HG03045 (cell line): Measurements from ENCODE around the gene WDR49.
"Not testable (repeated sequence)": the region's sequence is repeated elsewhere in the genome, so short reads cannot be mapped to it uniquely, and the experiment has no call there.

Experiments
- ATAC-seq: cut with Tn5 transposase; IDR thresholded peaks from one replicate; pipeline ENCODE4 v1.9.1; 2021; ENCODE audit warnings: mild to moderate bottlenecking, moderate library complexity; ENCODE audit not compliant: unreplicated experiment

WDR49 gene

GRCh38 chr3:167615030-167615429, 38.7 kb downstream of the WDR49 start:
- no peak for ATAC-seq

GRCh38 chr3:167614196-167614595, 39.5 kb downstream of the WDR49 start:
- not testable (repeated sequence) for ATAC-seq

DNA sequence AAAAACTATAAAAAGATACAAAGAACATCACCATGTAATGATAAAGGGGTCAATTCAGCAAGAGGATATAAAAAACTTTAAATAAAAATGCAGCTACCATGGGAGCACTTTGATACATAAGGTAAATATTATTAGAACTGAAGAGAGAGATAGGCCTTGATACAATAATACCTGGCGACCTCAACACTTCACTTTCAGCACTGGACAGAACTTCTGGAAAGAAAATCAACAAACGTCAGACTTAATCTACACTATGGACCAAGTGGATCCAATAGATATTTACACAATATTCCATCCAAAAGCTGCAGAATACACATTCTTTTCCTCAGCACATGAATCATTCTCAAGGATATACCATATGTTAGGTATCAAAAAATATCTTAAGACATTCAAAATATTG, 42.0 kb downstream of the WDR49 start:
- no peak for ATAC-seq

DNA sequence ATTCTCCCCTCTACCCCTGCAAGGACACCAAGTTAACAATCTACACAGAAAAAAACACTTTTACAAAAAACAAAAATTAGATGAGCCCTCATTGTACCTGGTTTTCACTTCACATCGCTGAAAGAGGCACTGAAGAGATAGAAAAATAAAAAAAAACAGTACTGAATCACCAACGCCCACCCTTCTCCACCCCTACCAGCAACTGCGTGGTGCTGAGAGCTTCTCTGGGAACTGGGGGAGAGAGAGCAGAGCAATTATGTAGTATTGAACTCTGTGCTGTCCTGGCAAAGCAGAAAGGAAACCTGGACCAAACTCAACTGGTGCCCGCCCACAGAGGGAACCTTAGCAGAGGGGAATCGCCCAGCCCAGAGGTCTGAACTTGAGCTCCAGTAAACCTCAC, 44.6 kb downstream of the WDR49 start:
- no peak for ATAC-seq

GRCh38 chr3:167606836-167607235, 46.9 kb downstream of the WDR49 start:
- no peak for ATAC-seq

DNA sequence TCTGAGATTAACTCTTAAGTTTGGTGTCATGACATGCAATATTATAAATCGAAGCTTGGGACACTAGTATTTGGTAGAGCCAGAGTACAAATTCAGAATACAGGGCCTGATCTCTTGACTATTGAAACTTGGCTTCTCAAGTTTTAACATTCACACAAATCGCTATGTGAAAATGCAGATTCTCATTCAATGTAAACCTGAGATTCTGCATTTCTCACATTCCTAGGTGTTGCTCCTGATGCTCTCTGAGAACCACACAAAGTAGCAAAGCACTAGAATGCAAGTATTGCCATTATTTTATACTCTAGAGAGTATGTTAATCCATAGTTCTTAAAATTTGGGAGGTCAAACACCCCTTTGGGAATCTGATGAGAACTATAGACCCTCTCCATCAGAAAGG, 47.9 kb downstream of the WDR49 start:
- no peak for ATAC-seq

DNA sequence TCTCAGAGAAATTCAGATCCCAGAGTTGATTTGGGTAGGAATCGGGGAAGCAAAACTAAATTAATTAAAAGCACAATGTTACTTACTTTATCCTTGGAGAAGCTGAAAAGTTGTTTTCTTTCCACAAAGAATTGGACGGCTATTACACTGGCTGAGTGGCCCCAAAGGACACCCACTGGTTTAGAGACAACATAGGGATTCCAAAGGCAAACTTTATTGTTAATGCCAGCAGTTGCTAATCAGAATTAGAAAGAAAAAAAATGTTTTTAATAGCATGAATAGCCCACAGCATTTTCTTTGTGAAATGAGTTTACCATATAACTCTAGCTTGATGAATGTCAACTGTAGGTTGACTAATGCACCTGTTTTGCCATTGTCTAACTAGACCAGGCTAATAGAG, 51.7 kb downstream of the WDR49 start:
- no peak for ATAC-seq

GRCh38 chr3:167587651-167588050, 66.1 kb downstream of the WDR49 start:
- ATAC-seq: no peak

DNA sequence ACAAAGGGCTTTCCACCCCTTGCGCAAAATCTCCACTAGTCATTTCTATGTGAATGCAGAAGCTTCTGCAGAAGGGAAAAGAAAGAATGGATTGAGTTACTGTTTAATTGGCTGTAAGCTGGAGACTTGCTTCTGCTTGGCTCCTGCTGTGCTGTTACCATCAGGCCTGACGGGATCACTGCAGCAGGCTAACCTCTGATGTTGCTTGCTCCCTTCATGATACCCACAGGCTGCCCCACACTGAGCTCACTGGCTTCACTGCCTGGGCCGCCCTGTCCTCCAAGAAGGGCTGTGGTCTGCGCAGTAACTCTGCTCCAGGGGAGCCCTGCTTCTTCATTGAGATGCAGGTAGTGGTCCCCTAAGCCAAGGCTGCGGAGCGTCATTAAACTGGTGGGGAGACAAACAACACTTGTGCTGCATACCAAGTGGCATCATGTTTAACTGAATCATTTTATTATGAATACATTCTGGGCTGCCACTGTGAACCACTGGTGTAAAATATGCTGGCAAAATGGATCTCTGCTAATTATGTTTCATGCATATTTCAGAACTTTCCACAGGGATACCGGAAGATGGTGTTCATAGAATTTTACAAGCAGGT, 78.6 kb downstream of the WDR49 start:
- ATAC-seq: no peak

DNA sequence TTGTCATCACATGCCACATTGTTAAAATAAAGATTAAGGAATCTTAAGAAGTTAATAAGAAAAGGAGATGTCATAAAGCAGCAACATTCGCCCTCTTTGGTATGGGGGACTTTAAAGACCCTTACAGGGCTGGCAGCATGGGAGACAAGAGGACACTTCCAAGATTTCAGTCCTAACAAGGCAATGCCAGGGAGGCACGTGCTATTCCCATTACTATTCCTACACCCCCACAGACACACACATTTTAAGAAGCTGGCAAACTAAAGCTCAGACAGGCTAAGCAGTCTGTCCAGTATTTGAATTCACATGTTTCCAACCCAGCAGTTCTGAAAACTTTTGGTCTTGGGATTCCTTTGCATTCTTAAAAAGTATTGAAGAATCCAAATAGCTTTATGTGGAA, 80.8 kb downstream of the WDR49 start:
- ATAC-seq: no peak

- ATAC-seq: no peak
Measured at GRCh38 chr3:167568634-167569033, 85.1 kb downstream of the WDR49 start.

DNA sequence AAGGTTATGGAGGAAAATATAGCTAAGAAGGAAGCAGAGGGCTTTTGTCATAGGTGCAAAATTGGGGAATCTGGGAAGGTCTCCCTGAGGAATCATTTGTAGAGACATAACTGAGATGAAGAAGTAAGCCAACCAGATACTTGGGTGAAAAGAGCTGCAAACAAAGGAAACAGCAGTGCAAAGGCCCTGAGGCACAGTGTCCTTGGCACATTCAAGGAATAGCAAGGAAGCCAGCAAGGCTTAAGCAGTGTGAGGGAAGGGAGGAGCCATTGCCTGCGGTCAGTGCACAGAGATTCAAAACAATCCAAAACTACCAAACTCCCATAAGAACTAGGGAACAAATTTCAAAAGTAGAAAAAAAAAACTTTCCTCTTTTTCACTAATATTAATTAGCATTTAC, 88.3 kb downstream of the WDR49 start:
- ATAC-seq: no peak

DNA sequence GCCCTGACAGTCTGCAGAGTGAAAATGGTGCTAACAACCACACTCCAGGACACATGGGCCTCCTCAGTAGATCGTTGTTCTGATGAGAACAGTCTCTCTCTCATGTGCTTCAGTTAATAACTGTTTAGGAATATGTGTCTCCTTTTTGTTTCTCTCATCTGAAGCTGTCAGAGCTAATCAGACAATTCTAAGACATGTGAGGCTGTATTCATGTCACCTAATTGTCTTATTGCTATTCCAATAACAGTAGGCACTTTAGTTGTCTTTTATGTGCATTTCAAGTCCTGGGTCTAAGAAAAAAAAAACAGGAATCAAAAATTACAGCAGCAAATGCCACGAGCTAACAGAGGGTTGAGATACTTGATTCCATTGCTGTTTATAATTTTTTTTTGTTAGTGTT, 89.1 kb downstream of the WDR49 start:
- ATAC-seq: no peak

DNA sequence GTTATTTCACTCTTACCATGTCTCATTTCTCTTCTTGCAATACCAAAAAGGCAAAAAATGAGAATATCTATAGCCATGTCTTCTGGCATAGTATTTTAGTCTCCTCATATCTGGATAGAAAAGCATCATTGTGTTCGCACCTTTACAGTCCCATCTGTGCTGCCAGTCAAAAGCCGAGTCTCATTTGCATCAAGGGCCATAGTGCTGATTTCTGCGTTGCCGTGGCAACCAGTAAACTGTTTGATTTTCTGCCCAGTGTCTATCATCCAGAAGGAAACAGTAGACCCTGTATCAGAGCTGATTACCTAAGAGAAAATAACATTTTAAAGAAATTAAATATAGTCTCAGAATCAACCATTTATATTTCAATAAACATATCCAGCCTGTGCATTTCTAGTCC, 93.8 kb downstream of the WDR49 start:
- ATAC-seq: no peak

DNA sequence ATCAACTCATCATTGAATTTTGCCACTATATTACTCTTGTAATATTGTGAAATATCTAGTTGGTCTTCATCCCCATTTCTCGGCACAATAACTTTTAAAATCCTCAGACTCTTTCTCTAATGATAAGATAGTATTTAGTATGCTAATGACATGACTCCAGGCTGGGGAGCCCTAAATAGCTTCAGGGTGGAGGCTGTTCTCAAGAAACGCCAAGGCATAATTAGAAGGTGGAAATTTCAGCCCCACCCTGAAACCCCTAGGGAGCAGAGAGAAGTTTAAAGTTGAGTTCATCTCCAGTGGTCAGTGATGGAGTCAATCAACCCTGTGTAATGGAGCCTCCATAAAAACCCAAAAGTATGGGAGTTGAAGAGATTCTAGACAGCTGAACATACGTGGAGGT, 98.8 kb downstream of the WDR49 start:
- no peak for ATAC-seq

DNA sequence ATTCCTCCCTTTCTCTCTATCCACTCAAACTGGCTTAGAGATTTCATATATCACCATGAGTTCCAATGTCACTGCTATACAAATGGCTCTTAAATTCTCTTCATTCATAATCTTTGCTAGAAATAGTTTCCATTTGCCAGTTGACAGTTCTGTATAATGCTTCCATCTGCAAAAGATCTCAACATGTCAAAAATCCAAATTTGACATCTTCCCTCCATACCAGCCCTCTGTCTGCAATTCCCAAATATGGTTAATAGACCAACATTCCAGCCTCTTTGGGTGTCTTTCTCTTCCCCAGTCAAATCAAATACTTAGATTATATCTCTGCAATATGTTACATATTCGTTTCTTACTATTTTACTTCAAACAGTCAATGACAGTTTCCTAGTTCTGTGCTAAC, 115.7 kb downstream of the WDR49 start:
- ATAC-seq: no peak

- ATAC-seq: no peak
Measured at GRCh38 chr3:167521006-167521355, 132.8 kb downstream of the WDR49 start.

DNA sequence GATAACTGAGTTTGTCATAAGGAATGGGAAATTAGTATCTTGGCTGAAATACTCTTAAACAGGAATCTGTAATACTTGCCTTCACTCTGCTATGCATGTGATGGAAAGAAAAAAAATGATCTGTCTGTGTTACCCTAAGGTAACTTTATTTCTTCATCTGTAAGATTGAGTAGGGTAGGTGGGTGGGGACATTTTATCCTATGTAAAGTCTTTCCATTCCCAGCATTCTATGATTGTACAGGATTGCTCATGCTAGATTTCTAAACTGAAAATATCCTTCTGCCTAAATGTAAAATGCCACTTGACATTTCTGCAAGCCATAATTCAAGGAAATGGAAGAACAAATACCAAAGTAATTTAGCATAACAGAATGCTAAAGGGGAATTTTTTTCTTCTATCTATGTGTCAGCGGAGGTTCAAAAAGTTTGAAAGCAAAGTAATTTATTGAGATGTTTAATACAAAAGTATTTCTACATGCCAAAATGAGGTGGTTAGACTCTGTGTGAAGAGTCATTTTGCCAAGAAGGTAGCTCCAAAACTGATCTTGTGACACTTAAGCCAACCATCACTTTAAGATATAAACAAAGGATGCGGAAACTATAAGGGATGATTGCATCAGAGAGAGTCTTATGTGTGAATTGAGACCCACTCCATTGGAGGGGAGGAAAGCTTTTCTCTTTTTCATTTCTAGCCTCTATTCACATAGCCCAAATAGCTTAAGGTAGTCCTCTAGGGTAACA, 133.3 kb downstream of the WDR49 start:
- ATAC-seq: no peak

- ATAC-seq: no peak
Measured at GRCh38 chr3:167507954-167508353, 145.8 kb downstream of the WDR49 start.

DNA sequence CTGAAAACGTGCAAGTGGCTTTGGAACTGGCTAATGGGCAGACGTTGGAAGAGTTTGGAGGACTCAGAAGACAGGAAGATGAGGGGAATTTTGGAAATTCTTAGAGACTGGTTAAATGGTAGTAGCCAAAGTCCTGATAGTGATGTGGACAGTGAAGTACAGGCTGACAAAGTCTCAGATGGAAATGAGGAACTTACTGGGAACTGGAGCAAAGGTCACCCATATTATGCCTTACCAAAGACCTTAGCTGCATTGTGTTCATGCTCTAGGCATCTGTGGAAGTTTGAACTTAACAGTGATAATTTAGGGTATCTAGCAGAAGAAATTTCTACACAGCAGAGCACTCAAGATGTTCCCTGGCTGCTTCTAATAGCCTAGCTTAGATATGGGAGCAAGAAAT, 151.3 kb downstream of the WDR49 start:
- ATAC-seq: no peak

DNA sequence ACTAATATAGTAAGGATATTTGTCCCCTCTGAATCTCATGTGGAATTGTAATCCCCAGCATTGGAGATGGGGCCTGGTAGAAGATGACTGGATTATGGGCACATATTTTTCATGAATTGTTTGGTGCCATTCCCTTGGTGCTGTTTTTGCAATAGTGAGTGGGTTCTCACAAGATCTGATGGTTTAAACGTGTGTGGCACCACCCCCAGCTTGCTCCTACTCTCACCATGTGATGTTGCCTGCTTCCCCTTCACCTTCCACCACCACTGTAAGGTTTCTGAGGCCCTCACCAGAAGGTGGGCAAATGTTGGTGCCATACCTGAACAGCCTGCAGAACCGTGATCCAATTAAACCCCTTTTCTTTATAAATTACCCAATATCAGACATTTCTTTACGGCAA, 151.8 kb downstream of the WDR49 start:
- ATAC-seq: no peak

DNA sequence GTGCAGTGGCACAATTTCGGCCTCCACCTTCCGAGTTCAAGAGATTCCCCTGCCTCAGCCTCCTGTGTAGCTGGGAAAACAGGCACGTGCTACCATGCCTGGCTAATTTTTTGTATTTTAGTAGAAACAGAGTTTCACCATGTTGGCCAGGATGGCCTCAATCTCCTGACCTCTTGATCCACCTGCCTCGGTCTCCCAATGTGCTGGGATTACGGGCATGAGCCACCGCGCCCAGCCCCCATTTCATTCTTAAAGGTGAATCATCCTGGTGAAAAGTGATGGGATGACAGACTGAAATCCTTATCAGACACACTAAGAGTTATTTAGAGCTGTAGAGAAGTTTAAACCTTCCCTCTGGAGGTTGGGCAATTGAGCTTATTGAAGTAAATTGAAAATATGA, 155.8 kb downstream of the WDR49 start:
- no peak for ATAC-seq

DNA sequence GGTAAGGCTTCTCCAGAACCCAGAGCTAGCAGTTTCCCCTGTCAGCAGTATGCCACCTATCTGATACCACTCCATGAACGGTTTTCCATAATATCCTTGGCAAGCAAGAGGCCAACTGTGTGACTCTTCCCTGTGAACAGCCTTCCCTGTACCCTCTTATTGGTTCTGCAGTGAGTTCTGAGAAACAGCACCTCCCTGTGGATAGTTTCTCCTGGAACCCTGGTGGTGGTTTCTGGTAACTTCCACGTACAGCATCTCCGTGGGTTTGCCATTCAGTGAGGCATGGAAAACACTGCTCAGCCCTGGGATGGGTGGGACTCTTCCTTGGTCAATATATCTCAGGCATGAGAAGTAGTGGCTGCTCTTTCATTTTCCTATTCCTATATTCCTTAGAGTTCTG, 160.5 kb downstream of the WDR49 start:
- ATAC-seq: no peak
